Testis (tissue), 2 donors: ENCODE data around the gene SLIT3.

ENCODE experiments used
- POLR2A ChIP-seq: fragments of 450-650 bp; IDR thresholded peaks from one replicate; pipeline ENCODE4 v1.6.1; 2017; ENCODE audit warnings: antibody characterized with exemption, mild to moderate bottlenecking, moderate library complexity
- TF ChIP-seq, protein P1 (sequence below), 3 experiments: fragments of 450-650 bp in 2 of 3; fragments of 200-600 bp in 1 of 3; sonication (generic) in 1 of 3; IDR thresholded peaks; one replicate each; pipeline ENCODE4 v1.5.1; 2016 to 2019; ENCODE audit warnings: antibody characterized with exemption in 3 of 3, mild to moderate bottlenecking in 2 of 3, moderate library complexity in 1 of 3

DNA sequence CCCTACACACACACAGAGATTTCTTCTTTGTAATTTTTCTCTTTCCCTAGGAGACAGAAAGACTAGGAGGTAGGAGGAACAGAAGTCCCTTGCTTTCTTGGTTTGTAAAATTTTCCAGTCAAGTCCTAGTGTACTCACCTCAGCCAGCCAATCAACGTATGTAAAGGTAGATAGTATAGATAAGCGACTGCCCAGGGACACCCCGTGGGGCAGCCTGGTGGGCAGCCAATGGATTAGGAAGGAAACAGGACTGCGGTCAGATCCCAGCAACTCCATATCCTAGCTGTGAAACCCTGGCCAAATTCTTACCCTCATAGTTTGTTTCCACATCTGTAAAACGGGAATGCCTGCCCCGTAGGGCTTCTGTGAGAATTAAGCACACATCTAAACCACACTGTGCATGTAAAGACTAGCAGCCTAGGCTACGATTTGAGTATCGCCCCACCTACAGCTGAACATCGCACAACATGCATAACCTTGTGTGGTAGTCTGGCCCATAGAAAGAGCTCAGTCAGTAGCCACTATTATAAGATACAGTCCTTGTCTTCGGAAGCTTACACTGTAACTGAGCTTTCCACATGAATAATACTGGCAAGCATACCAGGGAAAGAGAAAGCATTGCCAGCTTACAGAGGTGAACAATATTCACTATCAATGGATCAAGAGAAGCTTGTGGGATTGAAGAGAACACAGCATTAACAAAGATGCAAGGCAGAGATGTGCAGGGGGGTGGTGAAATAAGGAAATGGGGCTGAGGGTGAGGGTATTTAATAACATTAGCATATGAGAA is 368.3 kb downstream of the SLIT3 start:
- TF ChIP-seq, protein P1, sequence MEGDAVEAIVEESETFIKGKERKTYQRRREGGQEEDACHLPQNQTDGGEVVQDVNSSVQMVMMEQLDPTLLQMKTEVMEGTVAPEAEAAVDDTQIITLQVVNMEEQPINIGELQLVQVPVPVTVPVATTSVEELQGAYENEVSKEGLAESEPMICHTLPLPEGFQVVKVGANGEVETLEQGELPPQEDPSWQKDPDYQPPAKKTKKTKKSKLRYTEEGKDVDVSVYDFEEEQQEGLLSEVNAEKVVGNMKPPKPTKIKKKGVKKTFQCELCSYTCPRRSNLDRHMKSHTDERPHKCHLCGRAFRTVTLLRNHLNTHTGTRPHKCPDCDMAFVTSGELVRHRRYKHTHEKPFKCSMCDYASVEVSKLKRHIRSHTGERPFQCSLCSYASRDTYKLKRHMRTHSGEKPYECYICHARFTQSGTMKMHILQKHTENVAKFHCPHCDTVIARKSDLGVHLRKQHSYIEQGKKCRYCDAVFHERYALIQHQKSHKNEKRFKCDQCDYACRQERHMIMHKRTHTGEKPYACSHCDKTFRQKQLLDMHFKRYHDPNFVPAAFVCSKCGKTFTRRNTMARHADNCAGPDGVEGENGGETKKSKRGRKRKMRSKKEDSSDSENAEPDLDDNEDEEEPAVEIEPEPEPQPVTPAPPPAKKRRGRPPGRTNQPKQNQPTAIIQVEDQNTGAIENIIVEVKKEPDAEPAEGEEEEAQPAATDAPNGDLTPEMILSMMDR (IDR thresholded peaks at IDR 0.05), result no peak
- TF ChIP-seq POLR2A, result no peak
